ENCODE results near the gene CERKL.
A peak's percentile ranks its signal among the peaks of the same experiment; 100 is the strongest.

Gene CERKL

DNA sequence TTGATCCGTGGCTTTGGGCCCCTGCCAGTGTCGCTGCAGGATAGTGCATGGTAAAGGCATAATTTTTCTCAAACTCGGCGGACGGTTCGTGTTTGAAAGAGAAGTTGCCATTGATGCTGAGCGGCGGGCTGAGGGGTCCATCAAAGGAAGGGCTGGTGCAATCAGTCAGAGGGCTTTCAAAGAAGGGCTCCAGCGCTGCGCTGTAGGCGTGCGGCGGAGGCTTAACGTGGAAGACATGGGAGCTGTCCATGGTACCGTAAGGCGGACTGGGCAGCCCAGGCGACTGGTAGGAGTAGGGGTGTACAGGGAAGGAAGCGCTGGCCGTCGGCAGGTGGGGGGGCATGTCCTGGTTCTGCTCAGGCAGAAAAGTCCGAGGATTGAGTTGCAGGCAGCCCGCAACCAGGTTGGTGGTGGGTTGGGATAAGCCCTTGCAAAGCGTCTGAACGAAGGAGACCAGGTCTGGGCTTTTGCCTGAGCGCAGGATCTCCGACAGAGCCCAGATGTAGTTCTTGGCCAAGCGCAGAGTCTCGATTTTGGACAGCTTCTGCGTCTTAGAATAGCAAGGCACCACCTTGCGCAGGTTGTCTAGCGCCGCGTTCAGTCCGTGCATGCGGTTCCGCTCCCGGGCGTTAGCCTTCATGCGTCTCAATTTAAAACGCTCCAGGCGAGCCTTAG is 21.1 kb upstream of the CERKL start:
- peak; percentile 76 for DNase-seq (ENCODE audit: low spot score)

DNA sequence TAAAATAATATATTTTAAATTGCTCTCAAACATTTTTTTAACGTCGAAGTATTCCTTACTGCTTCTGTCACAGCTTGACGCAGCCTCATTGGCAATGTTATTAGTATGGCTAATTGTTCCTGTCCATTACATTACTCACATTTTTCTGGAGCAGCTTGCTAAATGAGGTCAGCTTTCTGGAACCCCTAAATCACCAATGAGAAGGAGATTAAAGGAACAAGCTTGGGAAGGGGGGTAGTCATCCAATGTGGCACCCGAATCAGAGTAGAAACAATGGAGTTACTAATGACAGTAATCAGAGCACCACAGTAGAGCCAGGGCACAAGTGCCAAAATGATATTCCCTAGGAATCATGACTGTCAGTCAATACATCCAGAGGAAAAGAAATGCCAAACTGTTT is 18.3 kb upstream of the CERKL start:
- no peak for DNase-seq (ENCODE audit: low spot score)

DNA sequence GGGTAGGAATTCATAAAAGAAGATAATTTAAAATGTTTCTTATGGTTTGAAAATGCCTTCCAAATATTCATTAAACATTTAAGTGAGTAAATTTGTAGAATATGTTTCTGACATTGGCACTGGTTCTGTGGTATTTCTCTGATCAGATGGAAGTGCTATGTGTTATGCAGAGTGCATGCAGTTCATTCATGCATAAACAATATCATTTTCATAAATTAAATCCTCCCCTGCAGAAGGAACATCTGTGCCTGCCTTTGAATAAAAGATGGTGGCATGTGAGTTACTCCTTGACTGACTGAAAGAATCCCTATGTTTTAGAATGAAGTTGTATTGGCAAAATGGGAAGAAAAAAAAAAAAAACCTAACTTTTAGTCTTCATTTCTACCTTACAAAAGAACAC is 17.6 kb upstream of the CERKL start:
- no peak for DNase-seq (ENCODE audit: low spot score)

DNA sequence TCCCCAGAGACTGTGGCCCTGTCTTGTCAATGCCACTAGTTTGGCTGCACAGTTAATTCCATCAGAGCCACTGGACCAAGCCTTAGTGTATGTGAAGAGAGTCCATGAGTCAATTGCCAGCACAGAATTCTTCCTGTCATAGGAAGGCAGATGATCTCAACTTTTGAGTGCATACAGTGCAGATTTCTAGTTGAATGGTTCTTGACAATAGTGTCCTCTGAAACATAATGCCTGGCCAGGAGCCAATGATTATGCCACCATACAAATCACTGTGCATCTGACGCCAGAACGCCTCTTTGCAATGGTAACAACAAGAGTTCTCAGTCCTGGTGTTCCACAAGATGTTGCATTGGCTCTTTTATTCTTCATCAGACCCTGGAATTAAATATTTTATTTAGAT is 16.3 kb upstream of the CERKL start:
- DNase-seq (ENCODE audit: low spot score), result no peak

DNA sequence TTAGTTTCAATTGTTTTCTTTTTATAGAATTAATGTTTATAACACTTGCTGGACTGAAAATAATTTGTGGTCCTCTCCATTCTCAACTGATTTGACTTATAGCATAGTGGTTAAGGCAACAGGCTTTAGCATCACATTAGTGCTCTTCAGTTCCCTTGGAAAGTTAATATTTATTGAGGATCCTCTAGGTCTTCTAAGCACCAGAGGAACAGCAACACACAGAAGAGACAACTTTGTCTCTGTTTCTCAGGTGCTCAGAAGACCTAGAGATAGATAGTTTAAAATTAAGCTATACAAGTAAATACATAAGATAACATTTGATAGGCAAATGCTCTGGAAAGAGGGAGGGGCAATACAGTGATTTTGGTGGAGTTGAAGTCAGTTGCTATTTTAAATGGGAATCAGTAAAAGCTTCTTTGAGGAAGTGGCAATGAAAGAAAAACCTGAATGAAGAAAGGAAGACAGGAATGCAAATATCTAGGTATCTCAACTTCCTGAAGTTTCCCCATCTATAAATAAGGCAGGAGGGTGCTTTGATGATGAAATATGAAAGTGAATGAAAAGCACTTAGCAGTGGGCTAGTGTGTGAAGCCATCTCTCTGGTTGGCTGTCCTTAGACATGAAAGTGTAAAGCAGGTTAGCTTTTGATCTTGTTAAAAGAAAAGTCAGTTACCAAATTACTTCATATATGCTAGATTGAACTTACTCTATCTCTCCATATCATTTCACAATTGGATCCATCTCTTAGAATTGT is 15.5 kb upstream of the CERKL start:
- no peak for DNase-seq (ENCODE audit: low spot score)

DNA sequence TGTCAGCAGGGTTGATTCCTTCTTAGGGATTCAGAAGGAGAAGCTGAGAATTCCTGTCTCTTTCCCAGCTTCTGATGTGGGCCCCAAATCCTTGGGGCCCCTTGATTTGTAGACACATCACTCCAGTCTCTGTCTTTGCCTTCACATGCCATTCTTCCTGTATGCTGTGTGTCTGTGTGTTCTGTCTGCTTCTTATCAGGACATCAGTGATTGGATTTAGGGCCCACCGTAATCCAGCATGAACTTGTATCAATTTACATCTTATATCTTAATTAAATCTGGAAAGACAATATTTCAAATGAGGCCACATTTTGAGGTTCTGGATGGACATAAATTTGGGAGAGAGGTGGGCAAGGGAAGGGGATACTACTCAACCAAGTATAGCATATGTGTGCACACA is 13.7 kb upstream of the CERKL start:
- no peak for DNase-seq (ENCODE audit: low spot score)

DNA sequence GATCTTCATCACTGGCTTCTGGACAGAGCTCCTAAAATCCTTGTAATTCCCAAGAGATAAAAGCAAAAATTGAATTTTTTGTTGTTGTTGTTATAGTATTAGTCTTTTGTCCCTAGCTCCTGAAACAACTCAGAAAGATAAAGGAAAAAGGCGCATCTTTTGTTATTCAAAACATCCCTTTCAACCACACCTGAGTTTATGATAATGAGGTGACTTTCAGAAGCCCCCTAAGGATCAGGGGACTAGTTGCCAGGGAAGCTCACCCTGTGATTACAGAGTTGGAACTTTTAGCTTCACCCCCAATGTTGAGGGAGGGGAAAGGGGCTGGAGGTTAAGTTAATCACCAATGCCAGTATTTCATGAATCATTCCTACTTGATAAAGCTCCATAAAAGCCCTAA is 10.3 kb upstream of the CERKL start:
- no peak for DNase-seq (ENCODE audit: low spot score)

DNA sequence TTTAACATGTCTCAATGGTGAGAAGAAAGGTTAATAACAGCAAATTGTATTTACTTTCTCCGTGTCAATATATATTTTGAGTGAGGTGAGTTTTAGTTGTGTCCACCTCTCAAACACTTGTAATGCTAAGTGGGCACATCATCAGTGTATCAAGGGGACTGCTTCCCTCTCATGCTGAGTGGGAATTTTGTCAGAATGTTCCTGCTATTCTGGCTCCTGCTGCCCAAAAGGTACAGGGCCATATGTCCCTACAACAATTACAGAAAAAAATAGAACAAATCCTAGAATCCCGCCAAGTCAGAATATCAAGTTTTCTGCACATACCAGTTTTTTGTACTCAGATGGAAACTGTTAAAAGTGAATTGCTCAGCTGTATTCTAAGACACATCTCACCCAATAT is 5.4 kb upstream of the CERKL start:
- no peak for DNase-seq (ENCODE audit: low spot score)

DNA sequence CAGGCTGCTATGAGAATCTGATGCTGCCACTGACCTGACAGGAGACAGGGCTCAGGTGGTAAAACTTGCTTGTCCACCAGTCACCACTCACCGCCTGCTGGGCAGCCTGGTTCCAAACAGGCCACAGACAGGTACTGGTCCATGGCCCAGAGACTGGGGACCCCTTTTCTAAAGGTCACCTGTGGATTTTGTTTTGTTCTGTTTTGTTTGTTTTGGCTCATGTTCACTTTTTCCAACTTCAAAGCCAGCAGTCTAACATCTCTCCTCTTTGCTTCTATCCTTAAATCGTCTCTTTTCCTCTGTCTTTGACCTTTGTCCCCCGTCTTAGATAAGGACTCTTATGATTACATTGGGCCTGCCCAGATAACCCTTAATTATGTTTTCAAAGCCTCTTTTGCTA is 3.3 kb upstream of the CERKL start:
- DNase-seq (ENCODE audit: low spot score), result no peak

DNA sequence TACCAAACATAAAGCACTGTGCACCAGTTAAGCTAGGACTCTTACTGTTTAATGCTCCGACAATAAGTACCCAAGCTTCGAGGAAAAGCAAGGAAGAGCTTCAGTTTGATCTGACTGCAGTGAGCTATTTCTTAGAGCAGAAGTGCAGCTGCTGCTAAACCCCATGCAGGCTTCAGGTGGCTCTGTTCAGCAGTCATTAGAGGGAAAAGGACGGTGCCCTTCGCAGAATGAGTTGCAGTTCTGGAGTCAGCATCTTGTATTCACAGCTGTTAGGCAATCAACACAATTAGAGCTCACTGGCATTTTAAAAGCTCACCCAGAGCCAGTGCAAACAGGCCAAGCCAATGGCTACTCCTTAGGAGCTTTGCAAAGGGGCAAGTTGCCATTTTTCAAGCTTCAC is 1.5 kb upstream of the CERKL start:
- DNase-seq (ENCODE audit: low spot score), result no peak

DNA sequence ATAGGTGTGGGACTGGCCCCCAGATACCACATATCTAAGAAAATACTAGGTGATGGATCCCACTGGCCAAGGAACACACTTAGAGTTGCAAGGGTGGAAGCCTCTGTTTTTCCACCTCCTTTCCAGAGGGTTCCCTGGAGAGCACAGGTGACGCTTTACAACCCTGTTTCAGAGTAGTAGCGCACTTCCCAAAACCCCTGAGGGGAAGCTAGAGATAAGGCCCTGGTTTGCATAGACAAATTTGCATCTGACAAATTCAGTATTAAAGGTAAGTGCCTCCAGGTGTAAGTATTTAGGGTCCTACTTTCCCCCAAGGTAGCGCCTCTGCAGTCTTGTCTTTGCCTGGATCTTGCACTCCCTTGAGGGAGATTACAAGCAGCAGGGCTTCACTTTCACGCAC is 474 bp upstream of the CERKL start:
- DNase-seq (ENCODE audit: low spot score), result no peak

DNA sequence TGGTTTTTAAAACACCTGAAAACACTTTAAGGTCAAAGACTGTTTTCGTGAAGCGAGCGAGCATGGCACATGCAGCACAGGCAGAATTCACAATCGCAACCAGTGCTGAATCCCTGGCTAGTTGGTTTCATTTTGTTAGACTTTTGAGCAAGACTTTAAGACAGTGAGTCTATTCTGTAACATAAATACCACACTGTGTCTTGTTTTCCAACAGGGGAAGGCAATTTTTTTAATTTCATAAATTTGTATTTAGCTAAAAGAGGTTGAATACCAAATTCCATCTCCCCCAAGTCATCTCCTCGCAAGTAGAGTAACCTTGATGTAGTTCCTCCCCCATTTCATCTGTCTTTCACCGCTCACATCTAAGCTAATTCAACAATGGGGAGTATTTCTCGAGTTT is 1.4 kb downstream of the CERKL start:
- DNase-seq (ENCODE audit: low spot score), result no peak

DNA sequence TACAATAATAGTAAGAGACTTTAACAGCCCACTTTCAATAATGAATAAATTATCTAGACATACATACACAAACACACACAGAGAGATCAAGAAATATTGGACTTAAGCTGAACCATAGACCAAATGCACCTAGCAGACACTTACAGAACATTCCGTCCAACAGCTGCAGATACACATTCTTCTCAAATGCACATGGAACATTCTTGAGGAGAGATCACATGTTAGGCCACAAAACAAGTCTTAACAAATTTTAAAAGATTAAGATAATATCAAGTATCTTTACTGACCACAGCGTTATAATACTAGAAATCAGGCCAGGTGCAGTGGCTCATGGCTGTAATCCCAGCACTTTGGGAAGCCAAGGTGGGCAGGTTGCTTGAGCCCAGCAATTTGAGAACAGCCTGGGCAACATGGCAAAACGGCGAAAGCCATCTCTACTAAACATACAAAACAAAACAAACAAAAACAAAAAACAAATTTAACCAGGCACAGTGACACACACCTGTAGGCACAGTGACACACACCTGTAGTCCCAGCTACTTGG is 7.4 kb downstream of the CERKL start:
- DNase-seq (ENCODE audit: low spot score), result no peak

DNA sequence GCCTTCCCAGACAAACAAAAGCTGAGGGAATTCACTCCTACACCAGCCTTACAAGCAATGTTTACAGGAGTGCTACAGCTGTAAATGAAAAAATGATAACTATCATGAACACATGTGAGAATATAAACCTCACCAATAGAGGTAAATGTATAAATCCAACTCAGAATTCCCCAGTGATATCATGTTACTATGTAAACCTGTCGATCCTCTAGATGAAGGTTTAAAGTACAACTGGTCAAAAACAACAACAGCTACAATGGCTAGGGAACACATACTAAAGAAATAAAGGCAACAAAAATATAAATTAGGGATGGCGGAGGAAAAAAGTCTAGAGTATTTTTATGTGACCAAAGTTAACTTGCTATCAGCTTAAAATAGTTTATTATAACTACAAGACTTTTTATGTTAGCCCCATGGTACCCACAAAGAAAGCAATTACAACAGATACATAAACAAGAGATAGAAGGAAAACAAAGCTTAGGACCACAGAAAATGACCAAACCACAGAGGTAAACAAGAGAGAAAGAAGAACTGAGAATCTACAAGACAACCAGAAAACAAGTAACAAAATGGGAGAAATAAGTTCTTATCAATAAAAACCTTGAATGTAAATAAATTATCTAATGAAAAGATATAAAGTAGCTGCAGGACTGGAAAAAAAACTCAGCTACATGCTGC is 8.3 kb downstream of the CERKL start:
- DNase-seq (ENCODE audit: low spot score), result no peak

DNA sequence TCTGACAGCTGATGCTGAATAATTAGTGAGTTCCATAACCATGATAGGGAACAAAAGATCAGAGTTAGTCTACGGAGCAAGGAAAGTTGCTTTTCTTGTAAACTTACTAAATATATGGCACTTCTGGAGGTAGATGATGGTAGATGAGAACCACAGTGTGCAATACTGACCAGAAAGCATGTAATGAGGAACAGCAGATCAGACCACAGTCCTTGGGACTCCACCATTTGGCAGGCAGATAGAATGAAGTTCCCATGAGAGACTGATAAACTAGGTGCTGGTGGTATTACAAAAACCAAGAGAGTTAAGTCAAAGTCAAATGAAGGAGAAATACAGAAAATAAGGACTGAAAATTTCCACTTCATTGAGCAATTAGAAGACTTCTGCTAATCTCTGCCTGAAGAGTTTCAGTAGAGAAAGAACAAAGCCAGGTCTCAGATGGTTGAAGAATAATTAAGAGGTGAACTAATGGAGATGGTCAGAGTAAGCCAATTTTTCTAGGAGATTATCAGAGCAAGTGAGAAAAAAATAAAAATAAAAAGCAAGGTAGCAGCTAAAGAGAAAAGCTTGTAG is 10.4 kb downstream of the CERKL start:
- DNase-seq (ENCODE audit: low spot score), result no peak

DNA sequence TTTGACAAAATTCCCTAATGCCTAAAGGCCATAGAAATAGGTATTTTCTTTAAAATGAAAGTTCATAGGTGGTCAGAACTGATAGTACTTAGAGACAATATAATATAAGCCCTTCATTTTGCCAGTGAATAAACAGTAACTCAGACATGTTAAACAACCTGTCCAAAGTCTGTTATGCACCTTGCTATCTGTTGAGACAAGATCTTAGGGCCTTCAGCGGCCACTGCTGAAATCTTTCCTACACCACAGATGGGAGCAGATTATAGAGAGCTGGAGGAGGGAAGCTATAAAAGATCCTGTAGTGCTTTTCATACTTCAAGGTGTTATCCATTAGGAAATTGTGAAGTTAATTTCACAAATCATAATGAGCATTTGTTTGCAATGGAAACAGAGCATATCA is 13.8 kb downstream of the CERKL start:
- DNase-seq (ENCODE audit: low spot score), result no peak

DNA sequence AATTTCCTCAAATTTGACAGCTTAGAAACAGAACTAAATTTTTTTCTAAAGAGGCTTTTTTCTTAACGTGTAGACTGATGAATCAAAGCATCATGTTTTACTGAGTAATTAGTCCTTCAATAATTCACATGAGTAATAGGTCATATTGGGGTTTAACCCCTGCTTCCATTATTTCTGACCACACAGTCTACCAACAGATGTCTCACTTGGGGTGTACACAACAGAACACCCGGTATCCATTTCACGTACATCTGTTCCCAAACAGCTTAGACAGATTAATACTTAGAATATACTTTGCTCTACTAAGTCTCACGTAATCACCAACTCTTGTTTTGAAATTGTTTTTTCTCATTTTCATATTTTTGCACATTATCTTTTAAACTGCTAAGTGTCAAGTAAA is 14.8 kb downstream of the CERKL start:
- DNase-seq (ENCODE audit: low spot score), result no peak

DNA sequence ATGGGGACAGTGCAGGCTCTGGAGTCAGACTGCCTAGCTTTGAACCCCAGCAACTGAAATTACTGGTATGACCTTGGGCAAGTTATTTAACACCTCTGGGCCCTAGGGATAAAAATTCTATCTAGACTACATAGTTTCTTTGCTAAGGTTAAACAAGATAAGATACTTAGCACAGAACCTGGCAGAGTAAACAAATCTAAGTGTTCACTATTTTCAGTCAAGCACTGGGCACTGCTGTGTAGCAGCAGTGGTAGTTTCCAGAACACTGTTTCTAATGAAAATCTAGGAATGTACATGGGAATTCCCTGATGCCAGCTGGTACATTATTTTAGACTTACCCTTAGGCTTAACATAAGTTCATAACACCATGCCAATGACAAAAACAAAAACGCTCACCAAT is 17.2 kb downstream of the CERKL start:
- DNase-seq (ENCODE audit: low spot score), result no peak

DNA sequence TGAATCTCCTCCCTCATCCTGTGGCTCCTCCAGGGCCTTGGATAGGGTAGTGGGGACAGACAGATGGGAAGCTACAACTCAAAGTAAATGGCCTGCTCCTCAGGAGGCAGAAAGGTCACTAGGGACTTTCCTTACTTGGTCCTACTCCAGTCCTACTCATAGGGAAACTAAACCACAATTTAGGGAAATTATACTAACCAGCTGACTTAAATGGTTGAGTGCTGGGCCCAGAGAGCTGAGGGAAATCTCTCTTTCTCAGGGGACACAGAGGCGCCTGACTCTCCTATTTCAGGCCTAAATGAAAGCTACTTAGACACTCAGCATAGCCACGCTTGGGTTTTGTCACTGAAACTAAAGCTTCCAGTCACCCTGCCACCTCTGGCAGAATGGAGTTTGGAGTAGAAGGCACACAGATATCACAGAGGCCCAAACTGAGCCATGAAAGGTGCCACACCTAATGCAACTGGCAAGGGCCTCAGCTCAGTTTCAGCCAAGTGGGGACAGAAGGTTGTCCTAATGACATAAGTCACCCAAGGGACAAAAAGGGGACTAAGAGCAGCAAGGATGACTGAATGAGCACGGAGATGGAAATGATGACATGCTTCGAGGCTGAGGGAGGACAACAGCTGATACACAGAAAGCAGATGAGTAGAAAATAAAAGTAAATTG is 24.0 kb downstream of the CERKL start:
- no peak for DNase-seq (ENCODE audit: low spot score)

DNA sequence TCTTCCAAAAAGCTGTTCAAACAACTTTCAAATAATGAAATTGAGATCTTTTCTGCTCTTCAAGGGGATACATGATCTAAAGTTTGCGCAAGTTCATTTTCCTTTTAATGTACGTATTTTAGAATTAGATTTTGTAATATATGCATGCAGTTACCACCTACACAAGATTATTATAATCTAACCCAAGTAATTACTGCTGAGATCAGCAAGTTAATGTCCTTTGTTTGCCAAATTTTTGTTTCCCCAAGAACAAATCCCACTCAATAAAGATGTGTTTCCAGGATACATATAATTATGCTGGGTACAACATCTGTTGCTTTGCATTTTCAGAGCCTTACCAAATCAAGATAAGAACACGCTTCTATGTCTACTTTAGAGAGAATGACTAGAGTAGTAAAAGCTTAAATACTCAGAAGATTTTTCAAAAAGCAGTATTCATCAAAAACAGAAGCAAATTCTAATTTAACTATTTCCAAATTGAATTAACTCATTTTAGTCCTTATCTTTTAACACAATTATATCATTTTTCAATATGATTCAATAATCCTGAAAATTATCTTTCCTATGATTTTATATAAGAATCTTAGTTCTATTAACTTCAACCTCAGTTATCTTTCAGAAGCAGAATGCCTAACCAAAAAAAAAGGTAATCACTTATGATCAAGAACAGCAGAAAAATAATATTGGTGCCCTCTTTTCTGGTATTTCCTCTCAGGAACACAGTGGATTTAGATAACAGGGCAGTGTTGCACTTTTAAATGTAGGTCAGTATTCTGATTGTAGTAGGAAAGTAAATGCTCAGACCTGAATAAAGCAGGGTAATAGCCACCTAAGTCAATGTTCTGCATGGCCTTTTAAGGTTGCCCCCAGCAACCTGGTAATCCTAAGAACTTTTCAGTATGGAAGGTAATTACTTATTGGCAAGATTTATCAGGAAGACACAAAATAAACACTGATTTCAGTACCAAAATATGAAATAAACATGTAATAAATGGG is 28.0 kb downstream of the CERKL start:
- DNase-seq (ENCODE audit: low spot score), result no peak

DNA sequence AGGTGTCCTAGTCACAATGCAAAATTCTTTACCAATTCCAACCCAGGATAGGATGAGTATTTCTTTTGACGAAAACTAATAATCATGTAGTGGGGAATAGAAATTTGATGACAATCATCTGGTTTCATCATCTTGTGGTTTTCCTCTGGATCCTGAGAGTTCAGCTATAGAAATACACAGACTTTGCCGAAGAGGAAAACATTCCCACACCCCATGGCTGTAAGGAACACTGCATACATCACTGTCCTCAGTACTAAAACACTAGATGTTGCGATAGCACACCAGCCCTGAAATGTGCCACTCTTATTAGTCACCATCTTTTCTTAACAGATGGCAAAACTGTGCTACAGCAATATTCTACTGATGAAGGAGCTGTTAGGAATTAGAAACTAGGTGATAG is 29.4 kb downstream of the CERKL start:
- no peak for DNase-seq (ENCODE audit: low spot score)

Measured in HuH-7.5 (cell line).